Spleen (tissue), 7 donors: ENCODE data around the gene ZBTB7C.

ENCODE experiments used
- CTCF ChIP-seq, 11 experiments: fragments of 200-600 bp in 7 of 11; fragments of 450-650 bp in 4 of 11; sonication (generic) in 4 of 11; IDR thresholded peaks in 8 of 11; conservative IDR thresholded peaks in 3 of 11; 1 replicate in 7 of 11; 2 replicates in 4 of 11; pipeline versions ENCODE4 v1.4.0 to v1.8.0; 2016 to 2021; ENCODE audit warnings: antibody characterized with exemption in 11 of 11, inconsistent platforms in 4 of 11, mild to moderate bottlenecking in 1 of 11
- POLR2A ChIP-seq, 3 donors: fragments of 450-650 bp; IDR thresholded peaks; one replicate each; pipeline ENCODE4 v1.5.1; 2017; ENCODE audit warnings: antibody characterized with exemption in 3 of 3, mild to moderate bottlenecking in 1 of 3
- POLR2AphosphoS5 ChIP-seq, 3 donors: sonication (generic); formaldehyde crosslinking; IDR thresholded peaks; one replicate each; pipeline ENCODE4 v1.5.1; 2017; ENCODE audit warnings: antibody characterized with exemption in 3 of 3
- donor health status: DM: no; HTN: no; CAD: no; lungs with moderate emphysema.
- donor health status: DM: no; HTN: no; CAD: no.
- donor health status: DM: no; HTN: no; CAD: no.

GRCh38 chr18:48321536-48321935 lies 87.6 kb downstream of the ZBTB7C start:
- no peak for TF ChIP-seq CTCF (IDR thresholded peaks at IDR 0.05 in 8 of 11, conservative IDR thresholded peaks at IDR 0.05 in 3 of 11)
- no peak for TF ChIP-seq POLR2AphosphoS5 (IDR thresholded peaks at IDR 0.05)
- TF ChIP-seq POLR2A (IDR thresholded peaks at IDR 0.05) = no peak
